HEK293 (cell line): ENCODE measurements around the gene CATSPERD.

Experiments used
- GFI1B ChIP-seq: fragments of 450-650 bp; formaldehyde crosslinking; IDR thresholded peaks from 2 replicates; pipeline ENCODE4 v1.5.1; 2016; ENCODE audit warnings: missing biosample characterization, missing genetic modification characterization
- GLIS2 ChIP-seq: fragments of 450-650 bp; formaldehyde crosslinking; IDR thresholded peaks from 2 replicates; pipeline ENCODE4 v1.5.1; 2016; ENCODE audit warnings: missing biosample characterization, missing genetic modification characterization
- HOXC10 ChIP-seq: sonication (generic); formaldehyde crosslinking; IDR thresholded peaks from 2 replicates; pipeline ENCODE4 v1.8.1; 2023; ENCODE audit warnings: mild to moderate bottlenecking, missing genetic modification reagents
- MEIS1 ChIP-seq: sonication (generic); formaldehyde crosslinking; IDR thresholded peaks from 2 replicates; pipeline ENCODE4 v1.8.1; 2022; ENCODE audit warnings: missing genetic modification reagents, mild to moderate bottlenecking, borderline replicate concordance
- PBX3 ChIP-seq: sonication (generic); formaldehyde crosslinking; IDR thresholded peaks from 2 replicates; pipeline ENCODE4 v1.8.1; 2022; ENCODE audit warnings: mild to moderate bottlenecking, moderate library complexity, missing genetic modification reagents
- PRDM10 ChIP-seq: fragments of 450-650 bp; formaldehyde crosslinking; IDR thresholded peaks from 2 replicates; pipeline ENCODE4 v1.5.1; 2016; ENCODE audit warnings: missing biosample characterization, missing genetic modification characterization
- SALL2 ChIP-seq: fragments of 450-650 bp; formaldehyde crosslinking; IDR thresholded peaks from 2 replicates; pipeline ENCODE4 v1.5.0; 2017; ENCODE audit warnings: missing biosample characterization, mild to moderate bottlenecking, missing genetic modification characterization, borderline replicate concordance
- SCRT1 ChIP-seq: fragments of 450-650 bp; formaldehyde crosslinking; IDR thresholded peaks from 2 replicates; pipeline ENCODE4 v1.5.1; 2016; ENCODE audit warnings: missing biosample characterization, missing genetic modification characterization, borderline replicate concordance
- ZBTB48 ChIP-seq: fragments of 450-650 bp; formaldehyde crosslinking; IDR thresholded peaks from 2 replicates; pipeline ENCODE4 v1.5.1; 2016; ENCODE audit warnings: missing biosample characterization, missing genetic modification characterization
- ZFP3 ChIP-seq: fragments of 450-650 bp; formaldehyde crosslinking; IDR thresholded peaks from 2 replicates; pipeline ENCODE4 v1.5.1; 2016; ENCODE audit warnings: low read depth, missing biosample characterization, missing genetic modification characterization
- ZIC2 ChIP-seq: fragments of 450-650 bp; formaldehyde crosslinking; IDR thresholded peaks from 2 replicates; pipeline ENCODE4 v1.5.1; 2016; ENCODE audit warnings: missing biosample characterization, missing genetic modification characterization
- ZNF350 ChIP-seq: fragments of 450-650 bp; formaldehyde crosslinking; IDR thresholded peaks from 2 replicates; pipeline ENCODE4 v1.5.0; 2017; ENCODE audit warnings: missing biosample characterization, mild to moderate bottlenecking, missing genetic modification characterization
- ZNF501 ChIP-seq: fragments of 450-650 bp; formaldehyde crosslinking; IDR thresholded peaks from 2 replicates; pipeline ENCODE4 v1.5.1; 2016; ENCODE audit warnings: missing biosample characterization, missing genetic modification characterization
- ZNF529 ChIP-seq: fragments of 450-650 bp; formaldehyde crosslinking; IDR thresholded peaks from 2 replicates; pipeline ENCODE4 v1.5.1; 2017; ENCODE audit warnings: missing genetic modification characterization, missing biosample characterization; ENCODE audit not compliant: insufficient replicate concordance
- ZNF571 ChIP-seq: fragments of 450-650 bp; formaldehyde crosslinking; IDR thresholded peaks from 2 replicates; pipeline ENCODE4 v1.5.0; 2017; ENCODE audit warnings: missing biosample characterization, missing genetic modification characterization
- ZNF654 ChIP-seq: fragments of 450-650 bp; formaldehyde crosslinking; IDR thresholded peaks from 2 replicates; pipeline ENCODE4 v1.5.1; 2016; ENCODE audit warnings: low read depth, missing biosample characterization, missing genetic modification characterization
- ZNF664 ChIP-seq: fragments of 450-650 bp; formaldehyde crosslinking; IDR thresholded peaks from 2 replicates; pipeline ENCODE4 v1.5.1; 2016; ENCODE audit warnings: missing biosample characterization, missing genetic modification characterization
- ZNF843 ChIP-seq: fragments of 450-650 bp; formaldehyde crosslinking; IDR thresholded peaks from 2 replicates; pipeline ENCODE4 v1.5.1; 2016; ENCODE audit warnings: missing biosample characterization, missing genetic modification characterization
- ZSCAN23 ChIP-seq: fragments of 450-650 bp; formaldehyde crosslinking; IDR thresholded peaks from 2 replicates; pipeline ENCODE4 v1.5.1; 2016; ENCODE audit warnings: missing biosample characterization, missing genetic modification characterization
- TF ChIP-seq, protein P1 (sequence below): fragments of 450-650 bp; formaldehyde crosslinking; IDR thresholded peaks from 2 replicates; pipeline ENCODE4 v1.5.1; 2017; ENCODE audit warnings: missing biosample characterization, missing genetic modification characterization
- TF ChIP-seq, protein P2 (sequence below): fragments of 450-650 bp; formaldehyde crosslinking; IDR thresholded peaks from 2 replicates; pipeline ENCODE4 v1.5.1; 2016; ENCODE audit warnings: missing biosample characterization, missing genetic modification characterization
- TF ChIP-seq, protein P3 (sequence below): fragments of 450-650 bp; formaldehyde crosslinking; IDR thresholded peaks from 2 replicates; pipeline ENCODE4 v1.5.1; 2016; ENCODE audit warnings: missing biosample characterization, missing genetic modification characterization
- TF ChIP-seq, protein P4 (sequence below): fragments of 450-650 bp; formaldehyde crosslinking; IDR thresholded peaks from 2 replicates; pipeline ENCODE4 v1.5.1; 2016; ENCODE audit warnings: missing biosample characterization, missing genetic modification characterization
- TF ChIP-seq, protein P5 (sequence below): fragments of 450-650 bp; formaldehyde crosslinking; IDR thresholded peaks from 2 replicates; pipeline ENCODE4 v1.5.1; 2017; ENCODE audit warnings: missing biosample characterization, missing genetic modification characterization

CATSPERD gene

DNA sequence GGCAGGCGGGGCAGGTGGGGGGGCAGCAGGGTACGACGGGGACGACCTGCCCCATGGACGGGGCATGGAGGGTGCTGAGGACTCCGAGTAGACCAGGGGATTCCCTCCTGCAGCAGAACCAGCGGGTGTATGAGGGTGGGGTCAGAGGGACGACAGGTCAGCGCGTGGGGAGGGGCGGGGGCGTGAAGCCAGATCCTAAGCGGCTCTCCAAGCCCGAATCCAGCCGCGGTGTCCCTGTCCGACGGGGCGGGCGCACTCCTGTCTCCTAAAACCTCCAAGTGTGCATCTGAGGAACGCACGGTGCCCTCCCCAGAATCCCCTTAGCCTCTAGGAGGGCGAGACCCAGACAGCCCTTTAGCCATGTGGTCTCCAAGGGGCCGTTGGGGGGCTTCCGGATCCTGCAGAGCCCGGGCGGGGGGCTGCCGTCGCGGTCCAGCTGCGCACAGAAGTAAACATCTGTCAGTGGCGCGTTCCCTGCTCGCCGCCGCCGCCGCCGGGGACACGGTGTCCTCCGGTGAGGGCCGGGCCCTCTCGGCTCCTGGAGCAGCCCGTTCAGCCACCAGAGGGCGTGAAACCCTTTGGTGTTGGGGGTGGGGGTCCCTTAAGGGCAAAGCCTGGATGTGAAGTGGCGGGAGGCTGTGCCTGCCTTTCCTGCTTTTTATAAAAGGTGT lies 85.2 kb downstream of the CATSPERD start (continued):
- TF ChIP-seq, protein P1, sequence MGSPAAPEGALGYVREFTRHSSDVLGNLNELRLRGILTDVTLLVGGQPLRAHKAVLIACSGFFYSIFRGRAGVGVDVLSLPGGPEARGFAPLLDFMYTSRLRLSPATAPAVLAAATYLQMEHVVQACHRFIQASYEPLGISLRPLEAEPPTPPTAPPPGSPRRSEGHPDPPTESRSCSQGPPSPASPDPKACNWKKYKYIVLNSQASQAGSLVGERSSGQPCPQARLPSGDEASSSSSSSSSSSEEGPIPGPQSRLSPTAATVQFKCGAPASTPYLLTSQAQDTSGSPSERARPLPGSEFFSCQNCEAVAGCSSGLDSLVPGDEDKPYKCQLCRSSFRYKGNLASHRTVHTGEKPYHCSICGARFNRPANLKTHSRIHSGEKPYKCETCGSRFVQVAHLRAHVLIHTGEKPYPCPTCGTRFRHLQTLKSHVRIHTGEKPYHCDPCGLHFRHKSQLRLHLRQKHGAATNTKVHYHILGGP (tag by site-specific recombination), result no peak
- 0 out of 2 replicates have a peak, but pooled peaks have one; percentile 32 for TF ChIP-seq GLIS2 (tag by site-specific recombination)
- TF ChIP-seq ZSCAN23 (tag by site-specific recombination), result no peak
- no peak for TF ChIP-seq PRDM10 (tag by site-specific recombination)
- TF ChIP-seq, protein P2, sequence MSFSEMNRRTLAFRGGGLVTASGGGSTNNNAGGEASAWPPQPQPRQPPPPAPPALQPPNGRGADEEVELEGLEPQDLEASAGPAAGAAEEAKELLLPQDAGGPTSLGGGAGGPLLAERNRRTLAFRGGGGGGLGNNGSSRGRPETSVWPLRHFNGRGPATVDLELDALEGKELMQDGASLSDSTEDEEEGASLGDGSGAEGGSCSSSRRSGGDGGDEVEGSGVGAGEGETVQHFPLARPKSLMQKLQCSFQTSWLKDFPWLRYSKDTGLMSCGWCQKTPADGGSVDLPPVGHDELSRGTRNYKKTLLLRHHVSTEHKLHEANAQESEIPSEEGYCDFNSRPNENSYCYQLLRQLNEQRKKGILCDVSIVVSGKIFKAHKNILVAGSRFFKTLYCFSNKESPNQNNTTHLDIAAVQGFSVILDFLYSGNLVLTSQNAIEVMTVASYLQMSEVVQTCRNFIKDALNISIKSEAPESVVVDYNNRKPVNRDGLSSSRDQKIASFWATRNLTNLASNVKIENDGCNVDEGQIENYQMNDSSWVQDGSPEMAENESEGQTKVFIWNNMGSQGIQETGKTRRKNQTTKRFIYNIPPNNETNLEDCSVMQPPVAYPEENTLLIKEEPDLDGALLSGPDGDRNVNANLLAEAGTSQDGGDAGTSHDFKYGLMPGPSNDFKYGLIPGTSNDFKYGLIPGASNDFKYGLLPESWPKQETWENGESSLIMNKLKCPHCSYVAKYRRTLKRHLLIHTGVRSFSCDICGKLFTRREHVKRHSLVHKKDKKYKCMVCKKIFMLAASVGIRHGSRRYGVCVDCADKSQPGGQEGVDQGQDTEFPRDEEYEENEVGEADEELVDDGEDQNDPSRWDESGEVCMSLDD (tag by site-specific recombination), result peak; percentile 77
- no peak for TF ChIP-seq ZNF843 (tag by site-specific recombination)
- peak; percentile 59 for TF ChIP-seq ZNF654
- TF ChIP-seq ZBTB48 (tag by site-specific recombination), result peak; percentile 91
- no peak for TF ChIP-seq ZNF350 (tag by site-specific recombination)
- no peak for TF ChIP-seq SCRT1
- peak; percentile 81 for TF ChIP-seq ZIC2 (tag by site-specific recombination)
- TF ChIP-seq, protein P3, sequence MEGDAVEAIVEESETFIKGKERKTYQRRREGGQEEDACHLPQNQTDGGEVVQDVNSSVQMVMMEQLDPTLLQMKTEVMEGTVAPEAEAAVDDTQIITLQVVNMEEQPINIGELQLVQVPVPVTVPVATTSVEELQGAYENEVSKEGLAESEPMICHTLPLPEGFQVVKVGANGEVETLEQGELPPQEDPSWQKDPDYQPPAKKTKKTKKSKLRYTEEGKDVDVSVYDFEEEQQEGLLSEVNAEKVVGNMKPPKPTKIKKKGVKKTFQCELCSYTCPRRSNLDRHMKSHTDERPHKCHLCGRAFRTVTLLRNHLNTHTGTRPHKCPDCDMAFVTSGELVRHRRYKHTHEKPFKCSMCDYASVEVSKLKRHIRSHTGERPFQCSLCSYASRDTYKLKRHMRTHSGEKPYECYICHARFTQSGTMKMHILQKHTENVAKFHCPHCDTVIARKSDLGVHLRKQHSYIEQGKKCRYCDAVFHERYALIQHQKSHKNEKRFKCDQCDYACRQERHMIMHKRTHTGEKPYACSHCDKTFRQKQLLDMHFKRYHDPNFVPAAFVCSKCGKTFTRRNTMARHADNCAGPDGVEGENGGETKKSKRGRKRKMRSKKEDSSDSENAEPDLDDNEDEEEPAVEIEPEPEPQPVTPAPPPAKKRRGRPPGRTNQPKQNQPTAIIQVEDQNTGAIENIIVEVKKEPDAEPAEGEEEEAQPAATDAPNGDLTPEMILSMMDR, result peak; percentile 85
- TF ChIP-seq ZFP3 (tag by site-specific recombination), result no peak
- TF ChIP-seq HOXC10 (CRISPR knock-in tag), result no peak
- TF ChIP-seq ZNF571, result no peak
- TF ChIP-seq ZNF529 (tag by site-specific recombination), result no peak
- TF ChIP-seq, protein P4, sequence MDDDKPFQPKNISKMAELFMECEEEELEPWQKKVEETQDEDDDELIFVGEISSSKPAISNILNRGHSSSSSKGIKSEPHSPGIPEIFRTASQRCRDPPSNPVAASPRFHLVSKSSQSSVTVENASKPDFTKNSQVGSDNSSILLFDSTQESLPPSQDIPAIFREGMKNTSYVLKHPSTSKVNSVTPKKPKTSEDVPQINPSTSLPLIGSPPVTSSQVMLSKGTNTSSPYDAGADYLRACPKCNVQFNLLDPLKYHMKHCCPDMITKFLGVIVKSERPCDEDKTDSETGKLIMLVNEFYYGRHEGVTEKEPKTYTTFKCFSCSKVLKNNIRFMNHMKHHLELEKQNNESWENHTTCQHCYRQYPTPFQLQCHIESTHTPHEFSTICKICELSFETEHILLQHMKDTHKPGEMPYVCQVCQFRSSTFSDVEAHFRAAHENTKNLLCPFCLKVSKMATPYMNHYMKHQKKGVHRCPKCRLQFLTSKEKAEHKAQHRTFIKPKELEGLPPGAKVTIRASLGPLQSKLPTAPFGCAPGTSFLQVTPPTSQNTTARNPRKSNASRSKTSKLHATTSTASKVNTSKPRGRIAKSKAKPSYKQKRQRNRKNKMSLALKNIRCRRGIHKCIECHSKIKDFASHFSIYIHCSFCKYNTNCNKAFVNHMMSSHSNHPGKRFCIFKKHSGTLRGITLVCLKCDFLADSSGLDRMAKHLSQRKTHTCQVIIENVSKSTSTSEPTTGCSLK (tag by site-specific recombination), result no peak
- TF ChIP-seq, protein P5, sequence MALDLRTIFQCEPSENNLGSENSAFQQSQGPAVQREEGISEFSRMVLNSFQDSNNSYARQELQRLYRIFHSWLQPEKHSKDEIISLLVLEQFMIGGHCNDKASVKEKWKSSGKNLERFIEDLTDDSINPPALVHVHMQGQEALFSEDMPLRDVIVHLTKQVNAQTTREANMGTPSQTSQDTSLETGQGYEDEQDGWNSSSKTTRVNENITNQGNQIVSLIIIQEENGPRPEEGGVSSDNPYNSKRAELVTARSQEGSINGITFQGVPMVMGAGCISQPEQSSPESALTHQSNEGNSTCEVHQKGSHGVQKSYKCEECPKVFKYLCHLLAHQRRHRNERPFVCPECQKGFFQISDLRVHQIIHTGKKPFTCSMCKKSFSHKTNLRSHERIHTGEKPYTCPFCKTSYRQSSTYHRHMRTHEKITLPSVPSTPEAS (tag by site-specific recombination), result no peak
- no peak for TF ChIP-seq GFI1B (tag by site-specific recombination)
- no peak for TF ChIP-seq ZNF664 (tag by site-specific recombination)
- no peak for TF ChIP-seq SALL2 (tag by site-specific recombination)
- no peak for TF ChIP-seq PBX3 (CRISPR knock-in tag)
- TF ChIP-seq MEIS1 (CRISPR knock-in tag), result no peak
- no peak for TF ChIP-seq ZNF501 (tag by site-specific recombination)
